Stimulated activated CD8-positive, alpha-beta memory T cell treated with anti-CD3 and anti-CD28 coated beads, Interleukin-15, amount 100 ng/mL, for 1 hour (primary cell): ENCODE measurements around the gene ARHGAP24.
"Not testable (repeated sequence)": the region's sequence is repeated elsewhere in the genome, so short reads cannot be mapped to it uniquely, and the experiment has no call there.

Experiments
- DNase-seq: peaks from one replicate; pipeline ENCODE4 v3.0.0-alpha.2; 2020; ENCODE audit warnings: low read depth

ARHGAP24 gene

DNA sequence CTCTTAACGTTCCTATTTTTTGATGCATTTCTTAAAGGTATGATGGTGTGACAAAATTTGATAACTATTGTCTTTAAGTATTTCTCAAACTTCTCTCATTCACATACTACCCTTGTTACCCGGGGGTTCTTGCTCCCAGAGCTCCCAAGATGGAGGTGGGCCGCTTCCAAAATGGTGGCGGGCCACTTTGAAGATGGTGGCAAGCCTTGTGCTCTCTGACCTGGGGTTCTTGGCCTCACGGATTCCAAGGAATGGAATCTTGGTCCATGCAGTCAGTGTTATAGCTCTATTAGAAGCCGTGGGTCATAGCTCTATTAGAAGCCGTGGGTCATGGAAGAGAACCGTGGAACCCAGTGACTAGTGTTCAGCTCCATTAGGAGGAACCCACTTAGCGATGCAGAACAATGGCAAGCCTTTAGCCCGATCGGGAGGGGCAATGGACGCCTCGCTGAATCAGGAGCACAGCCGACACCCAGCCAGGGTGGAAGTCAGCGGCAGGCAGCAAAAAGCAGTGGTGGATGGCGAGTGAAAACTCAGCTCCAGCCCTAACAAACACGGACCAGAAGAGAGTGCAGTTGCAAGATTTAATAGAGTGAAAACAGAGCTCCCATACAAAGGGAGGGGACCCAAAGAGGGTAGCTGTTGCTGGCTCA, 481.5 kb downstream of the ARHGAP24 start:
- no peak for DNase-seq

DNA sequence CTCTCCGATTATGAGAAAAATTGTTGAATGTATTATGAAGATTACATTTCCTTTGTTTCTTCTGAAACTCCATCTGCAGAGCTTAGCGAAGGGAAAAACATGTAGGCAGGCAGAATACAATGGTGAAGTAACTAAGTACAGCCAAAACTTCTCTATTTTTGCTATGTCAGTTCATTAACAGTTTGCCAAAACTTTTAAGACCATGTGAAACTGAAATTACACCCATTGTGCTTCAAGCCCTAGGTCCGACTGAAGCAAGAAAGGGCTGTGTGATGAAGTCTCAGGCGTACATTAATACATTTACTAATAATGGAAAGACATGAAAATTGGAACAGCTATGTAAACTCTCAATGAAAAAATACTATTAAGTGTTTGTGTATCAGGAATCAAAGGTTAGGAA, 486.9 kb downstream of the ARHGAP24 start:
- DNase-seq = no peak

GRCh38 chr4:85963231-85963630, 488.3 kb downstream of the ARHGAP24 start:
- no peak for DNase-seq

GRCh38 chr4:85964298-85964697, 489.3 kb downstream of the ARHGAP24 start:
- DNase-seq = no peak

- DNase-seq = not testable (repeated sequence)
These were observed 490.1 kb downstream of the ARHGAP24 start for GRCh38 chr4:85965017-85965416.

GRCh38 chr4:85965529-85965928, 490.6 kb downstream of the ARHGAP24 start:
- DNase-seq = no peak

DNA sequence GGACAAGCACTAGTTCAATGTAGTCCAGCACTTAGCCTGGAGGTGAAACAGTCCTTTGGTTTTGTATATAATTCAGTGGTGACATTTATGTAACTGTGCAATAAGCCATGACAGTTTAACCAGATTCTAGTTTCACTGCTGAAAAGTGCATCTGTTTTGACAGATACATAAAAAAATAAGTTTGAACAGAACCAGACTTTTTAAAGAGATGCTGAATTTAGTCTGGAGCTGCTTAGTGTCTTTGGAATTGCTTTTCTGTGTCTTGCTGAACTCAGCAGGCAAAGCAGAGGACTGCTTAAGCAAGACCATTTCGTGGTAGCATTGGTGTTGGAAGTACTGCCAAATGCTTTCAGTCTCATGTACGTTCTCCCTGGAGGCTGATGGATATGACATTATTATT, 491.4 kb downstream of the ARHGAP24 start:
- DNase-seq = no peak

DNA sequence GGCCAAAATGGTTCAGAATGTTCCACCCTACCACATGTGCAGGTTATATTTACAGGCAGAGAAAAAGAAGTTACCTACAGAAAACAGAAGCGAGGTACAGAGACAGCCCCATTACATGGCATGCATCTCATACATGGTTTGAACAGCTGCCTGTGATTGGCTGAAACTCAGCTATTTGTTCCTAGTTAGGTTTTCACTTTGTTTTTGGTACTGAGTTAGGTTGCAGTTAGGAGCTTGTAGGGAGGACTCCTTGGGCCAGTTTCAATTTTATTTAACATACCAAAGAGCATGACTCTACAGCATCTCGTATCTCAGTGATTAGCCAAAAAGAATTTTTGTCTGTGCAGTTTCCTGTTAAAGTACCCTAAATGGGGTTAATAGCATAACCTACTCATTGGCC, 492.9 kb downstream of the ARHGAP24 start:
- no peak for DNase-seq

DNA sequence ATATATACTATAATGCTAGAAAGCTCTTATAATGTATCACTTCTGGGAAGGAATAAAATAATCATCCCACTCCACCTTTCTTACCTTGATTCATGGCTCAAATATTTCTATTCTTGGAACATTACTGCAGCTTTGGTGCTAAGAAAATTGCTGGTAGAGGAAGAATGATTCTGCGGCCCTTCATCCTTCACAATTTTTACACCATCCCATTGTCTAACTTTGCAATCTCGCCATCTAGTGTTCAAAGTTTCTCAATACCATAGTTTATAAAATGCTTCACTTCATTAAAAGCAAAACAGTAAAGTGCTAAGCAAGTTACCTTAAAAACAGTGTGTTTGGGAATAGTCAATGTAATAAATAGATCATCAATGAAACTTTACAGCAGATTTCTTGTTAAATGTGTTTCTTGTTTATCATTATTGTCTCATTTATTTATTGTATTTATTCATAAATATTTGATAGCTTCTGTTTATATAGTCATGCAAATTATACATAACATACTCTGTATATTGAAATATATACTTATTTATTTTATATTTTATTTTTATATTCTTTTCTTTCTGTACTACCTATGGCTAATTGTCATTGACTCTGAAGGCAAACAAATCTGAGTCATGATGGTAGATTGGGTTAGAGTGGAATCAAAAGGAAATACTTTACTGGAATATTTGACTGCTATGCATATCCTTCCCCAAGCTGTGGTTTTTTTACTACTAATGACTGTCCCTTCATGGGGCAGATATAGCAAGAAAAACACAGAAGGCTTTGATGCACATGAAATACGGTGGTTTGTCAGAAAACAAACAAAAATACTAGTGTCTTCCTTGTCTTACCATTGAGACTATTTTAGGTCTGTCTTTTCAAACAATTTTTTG, 494.2 kb downstream of the ARHGAP24 start:
- DNase-seq = no peak

- DNase-seq = no peak
These were observed 495.6 kb downstream of the ARHGAP24 start for GRCh38 chr4:85970535-85970934.

GRCh38 chr4:85979276-85979675, 504.3 kb downstream of the ARHGAP24 start:
- DNase-seq = no peak

DNA sequence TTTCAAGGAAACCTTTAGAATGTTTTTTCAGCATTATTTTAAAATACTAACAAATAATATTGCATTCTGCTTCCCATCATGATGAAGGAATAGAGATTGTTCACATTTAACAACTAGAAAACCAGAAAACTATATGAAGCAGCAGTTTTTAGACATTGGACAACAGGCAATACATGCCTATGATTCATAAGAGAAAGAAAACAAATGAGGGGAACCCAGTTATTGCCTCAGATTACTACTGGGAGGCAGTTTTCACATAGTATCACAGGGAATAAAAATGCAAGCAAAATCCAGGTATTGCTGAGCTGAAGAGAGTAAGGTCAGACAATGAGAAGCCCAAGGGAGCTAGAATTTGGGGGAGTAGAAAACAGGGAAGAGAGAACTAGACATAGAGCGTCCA, 511.3 kb downstream of the ARHGAP24 start:
- DNase-seq = no peak

DNA sequence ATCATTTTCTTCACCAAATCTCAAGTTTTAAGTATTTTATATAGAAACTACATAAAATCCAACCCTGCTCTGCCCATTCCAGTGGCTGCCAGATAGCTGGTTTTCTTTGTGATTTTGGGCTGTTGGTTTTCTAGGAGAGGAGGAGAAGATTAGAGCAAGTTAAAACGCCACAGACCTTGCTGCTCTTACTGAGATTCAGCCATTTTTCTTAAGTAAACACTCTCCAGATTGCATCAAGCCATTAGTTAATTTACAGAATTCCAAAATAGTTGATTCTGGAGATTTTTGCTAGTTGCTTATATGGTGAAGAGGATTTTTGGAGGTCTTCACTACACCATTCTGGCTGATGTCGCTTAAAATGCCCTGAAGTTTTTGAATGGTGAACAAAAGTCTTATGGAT, 518.7 kb downstream of the ARHGAP24 start:
- DNase-seq = no peak

DNA sequence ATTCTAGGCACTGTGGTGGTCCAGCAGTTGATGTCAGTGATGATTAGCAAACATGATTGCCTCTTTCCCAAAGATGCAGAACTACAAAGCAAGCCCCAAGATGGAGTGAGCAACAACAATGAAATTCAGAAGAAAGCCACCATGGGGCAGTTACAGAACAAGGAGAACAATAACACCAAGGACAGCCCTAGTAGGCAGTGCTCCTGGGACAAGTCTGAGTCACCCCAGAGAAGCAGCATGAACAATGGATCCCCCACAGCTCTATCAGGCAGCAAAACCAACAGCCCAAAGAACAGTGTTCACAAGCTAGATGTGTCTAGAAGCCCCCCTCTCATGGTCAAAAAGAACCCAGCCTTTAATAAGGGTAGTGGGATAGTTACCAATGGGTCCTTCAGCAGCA, 519.6 kb downstream of the ARHGAP24 start:
- DNase-seq = no peak

DNA sequence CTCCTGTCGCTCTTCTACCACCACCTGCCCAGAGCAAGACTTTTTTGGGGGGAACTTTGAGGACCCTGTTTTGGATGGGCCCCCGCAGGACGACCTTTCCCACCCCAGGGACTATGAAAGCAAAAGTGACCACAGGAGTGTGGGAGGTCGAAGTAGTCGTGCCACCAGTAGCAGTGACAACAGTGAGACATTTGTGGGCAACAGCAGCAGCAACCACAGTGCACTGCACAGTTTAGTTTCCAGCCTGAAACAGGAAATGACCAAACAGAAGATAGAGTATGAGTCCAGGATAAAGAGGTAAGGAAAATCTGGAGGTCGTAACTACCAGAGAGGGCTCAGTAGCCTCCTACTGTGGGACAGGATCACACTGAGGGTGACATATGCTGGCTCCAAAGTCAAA, 520.4 kb downstream of the ARHGAP24 start:
- DNase-seq = no peak

GRCh38 chr4:86001591-86001990, 526.6 kb downstream of the ARHGAP24 start:
- no peak for DNase-seq

DNA sequence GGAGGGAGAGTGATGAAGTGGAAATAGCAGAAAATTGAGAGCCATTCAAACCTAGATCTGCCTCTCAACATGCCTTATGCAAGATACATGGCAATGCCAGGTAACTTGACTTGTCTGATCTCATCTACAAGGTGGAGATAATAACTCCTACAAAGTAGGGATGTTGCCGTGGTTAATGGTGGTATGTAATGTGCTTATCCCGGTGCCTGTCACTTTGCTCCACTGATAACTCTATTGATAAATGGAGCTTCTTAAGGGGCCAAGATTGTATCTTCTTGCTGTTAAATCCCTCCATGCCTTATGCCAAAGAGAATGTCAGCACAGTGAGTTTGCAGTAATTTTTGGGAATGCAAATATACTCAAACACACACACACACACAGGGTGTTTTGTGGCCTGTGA, 529.1 kb downstream of the ARHGAP24 start:
- DNase-seq = no peak

- no peak for DNase-seq
These were observed 531.1 kb downstream of the ARHGAP24 start for GRCh38 chr4:86006057-86006456.

DNA sequence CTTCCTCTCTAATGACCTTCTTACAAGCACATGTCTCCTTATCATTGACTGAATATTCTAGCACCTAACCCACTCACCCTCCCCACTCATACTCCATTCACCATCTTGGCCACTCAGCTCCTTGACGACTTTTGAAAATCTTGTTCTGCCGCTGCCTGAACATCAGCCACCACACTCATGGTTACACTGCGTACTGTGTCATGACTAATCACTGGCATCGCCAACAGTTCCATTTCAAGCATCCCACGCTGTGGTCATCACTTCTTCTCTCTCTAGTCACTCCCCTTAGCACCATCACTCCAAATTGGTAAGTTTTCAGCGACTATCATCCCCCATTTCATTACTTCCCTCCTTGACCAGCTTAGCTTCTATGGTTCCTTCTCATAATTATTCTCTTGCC, 532.1 kb downstream of the ARHGAP24 start:
- DNase-seq = no peak

GRCh38 chr4:86011117-86011516, 536.2 kb downstream of the ARHGAP24 start:
- no peak for DNase-seq

GRCh38 chr4:86013621-86014020, 538.7 kb downstream of the ARHGAP24 start:
- no peak for DNase-seq

DNA sequence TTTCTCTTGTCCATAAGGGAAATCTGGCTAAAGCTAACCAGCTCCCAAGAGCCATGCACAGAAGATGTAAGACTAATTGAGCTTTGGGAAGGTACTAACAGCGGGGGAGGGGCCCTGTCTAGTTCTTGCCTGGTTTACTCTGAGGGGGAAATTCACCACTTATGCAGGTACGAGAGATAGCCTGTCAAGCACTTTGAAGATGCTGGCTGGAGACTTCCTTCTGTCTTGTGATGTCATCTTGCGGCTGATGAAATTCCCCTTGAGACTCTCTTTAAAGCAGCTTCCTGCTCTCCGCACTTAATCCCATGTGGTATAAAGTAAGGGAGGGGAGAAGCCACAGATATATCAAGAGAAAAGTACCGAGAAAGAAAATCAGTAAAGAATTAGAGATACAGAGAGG, 539.6 kb downstream of the ARHGAP24 start:
- no peak for DNase-seq
